ENCODE results near the gene ZNF292. TPM values are rescaled to one million over a fixed set of nuclear protein-coding genes. Genes with fewer than 3 reads are reported as not detected.

The ZNF292 gene
- total RNA-seq, 6 experiments from 2014 or later, result 18.5 to 22.4 (median 19.0) TPM

DNA sequence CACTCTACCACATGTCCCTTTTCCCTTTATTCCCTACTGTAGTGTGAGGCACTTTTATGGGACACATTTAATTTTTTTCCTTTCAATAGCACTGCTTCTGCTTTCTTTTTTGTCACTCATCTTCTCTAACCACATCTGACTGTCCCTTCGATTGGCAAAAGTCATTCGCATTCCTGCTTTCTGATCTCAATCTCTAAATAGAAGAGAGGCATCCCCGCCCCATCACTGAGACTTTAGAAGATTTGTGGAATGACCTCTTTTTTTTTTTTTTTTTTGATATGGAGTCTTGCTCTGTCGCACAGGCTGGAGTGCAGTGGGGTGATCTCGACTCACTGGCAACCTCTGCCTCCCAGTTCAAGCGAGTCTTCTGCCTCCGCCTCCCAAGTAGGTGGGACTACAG lies 9.1 kb downstream of the ZNF292 start:
- Mint-ChIP-seq H3K27ac (no peak overlapping the region), H3K4me1 (ENCODE audit: low read depth) (peaks cover 31% of the 10 kb centered on the region), H3K9me3 (no peaks in the 10 kb centered on the region), H3K36me3 (ENCODE audit: low read depth) (no peaks in the 10 kb centered on the region), H3K27me3 (ENCODE audit: insufficient read depth) (no peaks in the 10 kb centered on the region), H3K4me3 (no peak overlapping the region)
- TF ChIP-seq, protein P1, sequence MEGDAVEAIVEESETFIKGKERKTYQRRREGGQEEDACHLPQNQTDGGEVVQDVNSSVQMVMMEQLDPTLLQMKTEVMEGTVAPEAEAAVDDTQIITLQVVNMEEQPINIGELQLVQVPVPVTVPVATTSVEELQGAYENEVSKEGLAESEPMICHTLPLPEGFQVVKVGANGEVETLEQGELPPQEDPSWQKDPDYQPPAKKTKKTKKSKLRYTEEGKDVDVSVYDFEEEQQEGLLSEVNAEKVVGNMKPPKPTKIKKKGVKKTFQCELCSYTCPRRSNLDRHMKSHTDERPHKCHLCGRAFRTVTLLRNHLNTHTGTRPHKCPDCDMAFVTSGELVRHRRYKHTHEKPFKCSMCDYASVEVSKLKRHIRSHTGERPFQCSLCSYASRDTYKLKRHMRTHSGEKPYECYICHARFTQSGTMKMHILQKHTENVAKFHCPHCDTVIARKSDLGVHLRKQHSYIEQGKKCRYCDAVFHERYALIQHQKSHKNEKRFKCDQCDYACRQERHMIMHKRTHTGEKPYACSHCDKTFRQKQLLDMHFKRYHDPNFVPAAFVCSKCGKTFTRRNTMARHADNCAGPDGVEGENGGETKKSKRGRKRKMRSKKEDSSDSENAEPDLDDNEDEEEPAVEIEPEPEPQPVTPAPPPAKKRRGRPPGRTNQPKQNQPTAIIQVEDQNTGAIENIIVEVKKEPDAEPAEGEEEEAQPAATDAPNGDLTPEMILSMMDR (IDR thresholded peaks at IDR 0.05), result no peak
- no peak for DNase-seq

DNA sequence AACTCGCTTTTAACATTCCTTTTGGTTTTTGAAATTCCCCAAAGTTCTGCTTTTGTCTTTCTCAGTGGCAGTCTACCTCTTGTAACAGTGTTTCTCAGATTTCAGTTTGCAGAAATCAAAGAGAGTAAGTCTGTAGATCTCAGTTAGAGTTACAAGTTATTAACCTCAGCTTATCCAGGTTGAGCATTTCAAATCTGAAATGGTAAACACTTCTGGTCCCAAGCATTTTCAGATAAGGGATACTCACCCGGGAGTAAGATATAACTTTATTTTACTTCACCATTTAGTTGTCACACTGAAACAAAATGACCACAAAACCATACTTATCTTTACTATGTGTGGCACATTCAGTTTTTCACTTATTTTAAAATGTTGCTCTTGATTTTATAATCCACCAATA lies 9.8 kb downstream of the ZNF292 start:
- Mint-ChIP-seq H3K4me1 (ENCODE audit: low read depth) (peaks cover 27% of the 10 kb centered on the region), H3K4me3 (no peak overlapping the region), H3K27ac (no peak overlapping the region), H3K9me3 (no peaks in the 10 kb centered on the region), H3K36me3 (ENCODE audit: low read depth) (no peaks in the 10 kb centered on the region), H3K27me3 (ENCODE audit: insufficient read depth) (no peaks in the 10 kb centered on the region)
- no peak for DNase-seq
- TF ChIP-seq, protein P1 (IDR thresholded peaks at IDR 0.05), result no peak

DNA sequence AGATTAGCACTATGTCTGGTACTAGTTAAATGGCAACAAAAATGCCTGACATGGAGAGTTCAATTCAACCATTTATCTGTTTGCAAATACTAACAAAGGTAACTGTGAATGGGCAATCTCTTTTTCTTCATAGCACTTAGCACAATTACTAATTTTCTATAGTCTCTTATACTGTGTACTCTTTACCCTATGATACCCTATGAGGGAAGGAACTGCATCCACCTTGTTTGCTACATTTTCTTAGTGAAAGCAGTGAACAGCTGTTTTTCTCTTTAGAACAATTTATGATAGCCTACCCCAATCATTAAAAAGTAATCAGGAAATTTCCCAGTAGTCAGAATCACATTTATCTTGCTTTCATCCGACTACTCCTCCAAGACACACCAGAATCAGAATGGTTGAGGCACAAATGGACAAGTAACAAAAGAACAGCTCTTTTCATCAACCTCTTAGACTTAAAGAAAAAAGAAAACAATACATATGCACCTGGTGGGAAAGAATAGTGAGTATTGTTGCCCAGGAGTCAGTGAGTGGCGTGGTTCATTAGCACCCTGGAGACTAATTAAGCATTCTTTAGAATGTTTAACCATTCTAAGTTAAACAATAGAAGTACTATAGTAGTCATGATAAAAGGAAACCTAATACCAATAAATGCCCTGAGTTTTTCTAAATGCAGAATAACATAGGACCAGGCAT lies 16.7 kb downstream of the ZNF292 start:
- no peak for DNase-seq
- H3K4me1 Mint-ChIP-seq (ENCODE audit: low read depth), result peaks cover 40% of the 10 kb centered on the region
- TF ChIP-seq, protein P1 (IDR thresholded peaks at IDR 0.05), result no peak
- H3K9me3 Mint-ChIP-seq, result no peaks in the 10 kb centered on the region
- H3K27ac Mint-ChIP-seq, result no peak overlapping the region
- no peak overlapping the region for H3K4me3 Mint-ChIP-seq
- H3K36me3 Mint-ChIP-seq (ENCODE audit: low read depth), result peaks cover 13% of the 10 kb centered on the region; the same call in 1 of the 2 replicates
- H3K27me3 Mint-ChIP-seq (ENCODE audit: insufficient read depth), result no peaks in the 10 kb centered on the region

DNA sequence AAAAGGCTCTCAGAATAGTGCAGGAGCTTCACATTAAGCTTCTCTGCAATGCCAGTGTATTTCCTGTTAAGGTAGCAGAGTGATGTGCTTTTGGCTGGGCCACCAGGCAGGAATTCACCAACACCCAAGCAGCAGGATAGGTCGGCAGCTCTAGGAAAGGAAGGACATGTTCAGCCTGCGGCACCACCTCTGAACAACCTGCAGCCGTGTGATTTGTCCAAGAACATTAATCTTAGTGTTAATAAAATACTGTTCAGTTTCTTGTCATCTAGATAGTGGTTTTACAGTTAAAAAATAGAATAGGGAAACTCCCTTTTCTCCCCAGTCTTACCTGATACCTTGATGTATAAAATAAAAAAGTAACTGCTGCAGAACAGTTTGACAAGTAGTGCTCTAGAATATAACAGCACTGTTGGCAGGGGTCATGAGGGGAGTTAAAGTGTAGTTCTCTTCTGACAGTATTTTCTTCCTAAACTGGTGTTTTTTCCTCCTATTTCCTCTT lies 18.8 kb downstream of the ZNF292 start:
- no peaks in the 10 kb centered on the region; the same call in 1 of the 2 replicates for H3K27me3 Mint-ChIP-seq (ENCODE audit: insufficient read depth)
- TF ChIP-seq, protein P1 (IDR thresholded peaks at IDR 0.05), result no peak
- no peak for DNase-seq
- peaks cover 13% of the 10 kb centered on the region; the same call in 1 of the 2 replicates for H3K36me3 Mint-ChIP-seq (ENCODE audit: low read depth)
- H3K4me3 Mint-ChIP-seq, result no peak overlapping the region
- H3K27ac Mint-ChIP-seq, result no peak overlapping the region
- no peaks in the 10 kb centered on the region for H3K9me3 Mint-ChIP-seq
- H3K4me1 Mint-ChIP-seq (ENCODE audit: low read depth), result peaks cover 40% of the 10 kb centered on the region

DNA sequence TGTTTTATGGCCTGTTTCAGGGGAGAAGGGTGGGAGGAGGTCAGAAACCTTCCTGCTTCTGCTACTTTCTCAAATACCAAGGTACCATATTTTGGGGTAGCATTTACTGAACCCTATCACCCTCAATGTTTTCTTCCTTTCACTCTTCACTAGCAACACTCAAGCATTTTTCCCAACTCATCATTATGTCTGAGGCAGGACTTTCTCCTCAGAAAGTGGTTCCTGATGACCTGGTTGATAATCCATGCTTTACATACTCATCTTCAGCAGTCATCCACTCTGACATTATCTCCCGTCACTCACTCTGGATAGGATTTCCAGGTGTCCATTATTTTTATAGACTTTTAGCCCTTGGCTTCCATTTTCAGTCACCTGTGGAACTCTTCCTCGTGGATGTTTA lies 21.1 kb downstream of the ZNF292 start:
- H3K27me3 Mint-ChIP-seq (ENCODE audit: insufficient read depth), result no peaks in the 10 kb centered on the region; the same call in 1 of the 2 replicates
- no peaks in the 10 kb centered on the region for H3K9me3 Mint-ChIP-seq
- H3K36me3 Mint-ChIP-seq (ENCODE audit: low read depth), result peaks cover 17% of the 10 kb centered on the region
- peaks cover 30% of the 10 kb centered on the region for H3K4me1 Mint-ChIP-seq (ENCODE audit: low read depth)
- TF ChIP-seq, protein P1 (IDR thresholded peaks at IDR 0.05), result no peak
- no peak overlapping the region for H3K27ac Mint-ChIP-seq
- no peak for DNase-seq
- no peak overlapping the region for H3K4me3 Mint-ChIP-seq
